ENCODE measurements around the gene CALN1. TPM values are rescaled to one million over a fixed set of nuclear protein-coding genes. Genes with fewer than 3 reads are reported as not detected.

Gene CALN1
- total and polyA plus RNA-seq, 2 experiments from 2014 or later, result 7.6 to 14.5 TPM

DNA sequence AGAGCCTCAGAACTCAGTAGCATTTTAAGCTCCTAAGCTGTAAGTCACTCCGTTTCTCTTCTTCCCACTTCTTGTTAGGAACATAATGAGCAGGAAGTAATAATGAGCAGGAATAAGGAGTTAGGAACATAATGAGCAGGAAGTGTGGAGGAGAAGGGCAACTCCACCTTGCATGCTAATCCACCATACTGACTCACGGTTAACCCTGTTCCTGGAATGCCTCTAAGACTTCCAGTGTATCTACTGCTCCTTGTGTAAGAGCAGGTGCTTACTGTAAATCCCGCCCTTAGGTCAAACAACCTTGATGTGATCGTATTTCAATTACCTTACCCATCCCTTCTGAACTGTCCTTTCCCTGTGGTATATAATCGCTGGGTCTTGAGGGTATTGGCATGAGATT, 528.7 kb downstream of the CALN1 start:
- Histone ChIP-seq H3K4me3 (no peak overlapping the region), H4K20me1 (replicated peaks; ENCODE audit: insufficient read depth) (no peaks in the 10 kb centered on the region), H3K79me2 (replicated peaks; ENCODE audit: insufficient read depth) (no peaks in the 10 kb centered on the region), H3K36me3 (ENCODE audit: insufficient read depth) (no peaks in the 10 kb centered on the region), H3K27me3 (ENCODE audit: insufficient read depth) (no peaks in the 10 kb centered on the region), H3K27ac (ENCODE audit: low read depth) (no peak overlapping the region), H3K4me2 (no peak overlapping the region), H3K4me1 (ENCODE audit: insufficient read depth) (no peaks in the 10 kb centered on the region), H2AFZ (no peak overlapping the region), H3K9me2 (ENCODE audit: insufficient read depth) (0 out of 2 replicates have a peak, but pooled peaks cover 6% of the 10 kb centered on the region), H3F3A (replicated peaks; ENCODE audit: low read depth) (no peaks in the 10 kb centered on the region)
- Mint-ChIP-seq H3K27ac (no peak overlapping the region), H3K9me3 (peaks cover 20% of the 10 kb centered on the region), H3K27me3 (ENCODE audit: insufficient read depth, low read depth, poor library complexity) (peaks cover 2% of the 10 kb centered on the region), H3K36me3 (ENCODE audit: low read depth) (peaks cover 23% of the 10 kb centered on the region), H3K4me1 (peaks cover 7% of the 10 kb centered on the region; the same call in 1 of the 3 replicates), H3K4me3 (no peak overlapping the region)
- no peak for TF ChIP-seq POLR2AphosphoS5 (IDR thresholded peaks at IDR 0.05; ENCODE audit: low read depth)
- TF ChIP-seq STAT1 (IDR thresholded peaks at IDR 0.05; ENCODE audit: unreplicated experiment), result no peak
- TF ChIP-seq, protein P1, sequence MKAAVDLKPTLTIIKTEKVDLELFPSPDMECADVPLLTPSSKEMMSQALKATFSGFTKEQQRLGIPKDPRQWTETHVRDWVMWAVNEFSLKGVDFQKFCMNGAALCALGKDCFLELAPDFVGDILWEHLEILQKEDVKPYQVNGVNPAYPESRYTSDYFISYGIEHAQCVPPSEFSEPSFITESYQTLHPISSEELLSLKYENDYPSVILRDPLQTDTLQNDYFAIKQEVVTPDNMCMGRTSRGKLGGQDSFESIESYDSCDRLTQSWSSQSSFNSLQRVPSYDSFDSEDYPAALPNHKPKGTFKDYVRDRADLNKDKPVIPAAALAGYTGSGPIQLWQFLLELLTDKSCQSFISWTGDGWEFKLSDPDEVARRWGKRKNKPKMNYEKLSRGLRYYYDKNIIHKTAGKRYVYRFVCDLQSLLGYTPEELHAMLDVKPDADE (IDR thresholded peaks at IDR 0.05), result no peak
- no peak for TF ChIP-seq CREB1 (CRISPR knock-in tag; IDR thresholded peaks at IDR 0.05; ENCODE audit: low read depth)
- TF ChIP-seq JUNB (IDR thresholded peaks at IDR 0.05; ENCODE audit: unreplicated experiment), result no peak
- TF ChIP-seq, protein P2, sequence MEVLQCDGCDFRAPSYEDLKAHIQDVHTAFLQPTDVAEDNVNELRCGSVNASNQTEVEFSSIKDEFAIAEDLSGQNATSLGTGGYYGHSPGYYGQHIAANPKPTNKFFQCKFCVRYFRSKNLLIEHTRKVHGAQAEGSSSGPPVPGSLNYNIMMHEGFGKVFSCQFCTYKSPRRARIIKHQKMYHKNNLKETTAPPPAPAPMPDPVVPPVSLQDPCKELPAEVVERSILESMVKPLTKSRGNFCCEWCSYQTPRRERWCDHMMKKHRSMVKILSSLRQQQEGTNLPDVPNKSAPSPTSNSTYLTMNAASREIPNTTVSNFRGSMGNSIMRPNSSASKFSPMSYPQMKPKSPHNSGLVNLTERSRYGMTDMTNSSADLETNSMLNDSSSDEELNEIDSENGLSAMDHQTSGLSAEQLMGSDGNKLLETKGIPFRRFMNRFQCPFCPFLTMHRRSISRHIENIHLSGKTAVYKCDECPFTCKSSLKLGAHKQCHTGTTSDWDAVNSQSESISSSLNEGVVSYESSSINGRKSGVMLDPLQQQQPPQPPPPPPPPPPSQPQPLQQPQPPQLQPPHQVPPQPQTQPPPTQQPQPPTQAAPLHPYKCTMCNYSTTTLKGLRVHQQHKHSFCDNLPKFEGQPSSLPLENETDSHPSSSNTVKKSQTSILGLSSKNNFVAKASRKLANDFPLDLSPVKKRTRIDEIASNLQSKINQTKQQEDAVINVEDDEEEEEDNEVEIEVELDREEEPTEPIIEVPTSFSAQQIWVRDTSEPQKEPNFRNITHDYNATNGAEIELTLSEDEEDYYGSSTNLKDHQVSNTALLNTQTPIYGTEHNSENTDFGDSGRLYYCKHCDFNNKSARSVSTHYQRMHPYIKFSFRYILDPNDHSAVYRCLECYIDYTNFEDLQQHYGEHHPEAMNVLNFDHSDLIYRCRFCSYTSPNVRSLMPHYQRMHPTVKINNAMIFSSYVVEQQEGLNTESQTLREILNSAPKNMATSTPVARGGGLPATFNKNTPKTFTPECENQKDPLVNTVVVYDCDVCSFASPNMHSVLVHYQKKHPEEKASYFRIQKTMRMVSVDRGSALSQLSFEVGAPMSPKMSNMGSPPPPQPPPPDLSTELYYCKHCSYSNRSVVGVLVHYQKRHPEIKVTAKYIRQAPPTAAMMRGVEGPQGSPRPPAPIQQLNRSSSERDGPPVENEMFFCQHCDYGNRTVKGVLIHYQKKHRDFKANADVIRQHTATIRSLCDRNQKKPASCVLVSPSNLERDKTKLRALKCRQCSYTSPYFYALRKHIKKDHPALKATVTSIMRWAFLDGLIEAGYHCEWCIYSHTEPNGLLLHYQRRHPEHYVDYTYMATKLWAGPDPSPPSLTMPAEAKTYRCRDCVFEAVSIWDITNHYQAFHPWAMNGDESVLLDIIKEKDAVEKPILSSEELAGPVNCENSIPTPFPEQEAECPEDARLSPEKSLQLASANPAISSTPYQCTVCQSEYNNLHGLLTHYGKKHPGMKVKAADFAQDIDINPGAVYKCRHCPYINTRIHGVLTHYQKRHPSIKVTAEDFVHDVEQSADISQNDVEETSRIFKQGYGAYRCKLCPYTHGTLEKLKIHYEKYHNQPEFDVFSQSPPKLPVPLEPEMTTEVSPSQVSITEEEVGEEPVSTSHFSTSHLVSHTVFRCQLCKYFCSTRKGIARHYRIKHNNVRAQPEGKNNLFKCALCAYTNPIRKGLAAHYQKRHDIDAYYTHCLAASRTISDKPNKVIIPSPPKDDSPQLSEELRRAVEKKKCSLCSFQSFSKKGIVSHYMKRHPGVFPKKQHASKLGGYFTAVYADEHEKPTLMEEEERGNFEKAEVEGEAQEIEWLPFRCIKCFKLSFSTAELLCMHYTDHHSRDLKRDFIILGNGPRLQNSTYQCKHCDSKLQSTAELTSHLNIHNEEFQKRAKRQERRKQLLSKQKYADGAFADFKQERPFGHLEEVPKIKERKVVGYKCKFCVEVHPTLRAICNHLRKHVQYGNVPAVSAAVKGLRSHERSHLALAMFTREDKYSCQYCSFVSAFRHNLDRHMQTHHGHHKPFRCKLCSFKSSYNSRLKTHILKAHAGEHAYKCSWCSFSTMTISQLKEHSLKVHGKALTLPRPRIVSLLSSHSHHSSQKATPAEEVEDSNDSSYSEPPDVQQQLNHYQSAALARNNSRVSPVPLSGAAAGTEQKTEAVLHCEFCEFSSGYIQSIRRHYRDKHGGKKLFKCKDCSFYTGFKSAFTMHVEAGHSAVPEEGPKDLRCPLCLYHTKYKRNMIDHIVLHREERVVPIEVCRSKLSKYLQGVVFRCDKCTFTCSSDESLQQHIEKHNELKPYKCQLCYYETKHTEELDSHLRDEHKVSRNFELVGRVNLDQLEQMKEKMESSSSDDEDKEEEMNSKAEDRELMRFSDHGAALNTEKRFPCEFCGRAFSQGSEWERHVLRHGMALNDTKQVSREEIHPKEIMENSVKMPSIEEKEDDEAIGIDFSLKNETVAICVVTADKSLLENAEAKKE (CRISPR knock-in tag; IDR thresholded peaks at IDR 0.05), result no peak
- ATAC-seq (no peak), DNase-seq (ENCODE audit: low spot score) (no peak)

Data from GM23338 (cell line).